ENCODE data around the gene DAZAP1.

DAZAP1 gene

GRCh38 chr19:1386945-1387683 is 20.3 kb upstream of the DAZAP1 start:
- ChIA-PET POLR2A (no interaction called here), CTCF (no interaction called here)
- H3K4me3 ChIP-seq (ENCODE audit: low read depth, low read length), result no peak overlapping the region
- no peak for TF ChIP-seq CTCF (IDR thresholded peaks at IDR 0.05; ENCODE audit: insufficient read depth, low read length, missing control alignments)
- no peak for DNase-seq (ENCODE audit: low read depth, low spot score)

DNA sequence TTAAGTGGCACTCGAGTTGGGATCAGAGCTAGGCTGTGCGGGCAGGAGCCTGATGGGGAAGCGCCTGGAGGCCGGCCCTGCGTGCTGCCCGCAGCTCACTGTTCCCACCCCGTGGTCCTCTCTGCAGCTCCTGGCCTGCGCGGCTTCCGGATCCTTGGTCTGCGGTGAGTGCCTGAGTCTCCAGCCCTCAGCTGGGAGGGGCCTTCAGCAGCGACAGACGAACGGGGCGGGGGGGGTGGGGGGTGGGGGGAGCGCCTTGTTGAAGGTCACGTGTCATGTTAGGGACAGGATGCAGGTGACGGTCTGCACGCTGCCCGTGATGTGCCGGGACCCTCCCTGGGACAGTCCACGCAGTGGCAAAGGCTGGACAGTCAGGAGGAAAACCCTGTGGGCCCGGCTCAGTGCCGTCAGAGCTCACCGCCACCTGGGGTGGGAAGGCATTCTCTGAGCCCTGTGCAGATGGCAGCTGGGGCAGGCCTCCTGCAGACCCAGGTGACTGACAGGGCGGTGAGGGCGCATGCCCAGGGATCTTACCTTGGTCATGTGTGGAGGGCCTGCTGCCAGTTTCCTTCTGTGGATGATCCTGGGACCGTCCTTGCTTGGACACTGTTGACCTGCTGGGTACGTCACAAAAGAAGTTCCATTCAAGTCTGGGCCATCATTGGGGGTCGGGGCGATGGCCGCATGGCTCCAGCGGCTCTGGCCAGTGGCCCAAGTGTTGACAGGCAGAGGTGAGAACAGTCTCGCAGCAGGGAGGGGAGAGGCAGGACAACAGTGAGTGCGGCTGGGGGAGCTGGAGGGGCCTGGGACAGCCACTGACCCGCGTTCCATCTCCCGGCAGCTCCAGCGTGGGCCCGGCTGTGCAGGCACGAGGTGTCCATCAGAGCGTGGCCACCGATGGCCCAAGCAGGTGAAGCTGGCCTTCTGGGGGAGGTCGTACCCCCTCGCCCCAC is 19.4 kb upstream of the DAZAP1 start:
- no peak overlapping the region for H3K4me3 ChIP-seq (ENCODE audit: low read depth, low read length)
- ChIA-PET CTCF (interaction anchor here (1.1 kb wide), 1 partner anchor 13 kb away, joined by 3 read pairs; no protein-coding TSS in a partner anchor), POLR2A (no interaction called here)
- no peak for DNase-seq (ENCODE audit: low read depth, low spot score)
- TF ChIP-seq CTCF (IDR thresholded peaks at IDR 0.05; ENCODE audit: insufficient read depth, low read length, missing control alignments), result no peak

- POLR2A ChIA-PET, result no interaction called here
- DNase-seq (ENCODE audit: low read depth, low spot score), result no peak
- H3K4me3 ChIP-seq (ENCODE audit: low read depth, low read length), result no peak overlapping the region
- CTCF ChIA-PET, result interaction anchor here (1.1 kb wide), 1 partner anchor 12 kb away, joined by 3 read pairs; no protein-coding TSS in a partner anchor
- TF ChIP-seq CTCF (IDR thresholded peaks at IDR 0.05; ENCODE audit: insufficient read depth, low read length, missing control alignments), result no peak
Measured at GRCh38 chr19:1388637-1389026, 18.8 kb upstream of the DAZAP1 start.

GRCh38 chr19:1389033-1389940 is 18.1 kb upstream of the DAZAP1 start:
- POLR2A ChIA-PET, result no interaction called here
- no peak for DNase-seq (ENCODE audit: low read depth, low spot score)
- no peak for TF ChIP-seq CTCF (IDR thresholded peaks at IDR 0.05; ENCODE audit: insufficient read depth, low read length, missing control alignments)
- H3K4me3 ChIP-seq (ENCODE audit: low read depth, low read length), result no peak overlapping the region
- CTCF ChIA-PET, result interaction anchor here (1.1 kb wide), 1 partner anchor 11 kb away, joined by 3 read pairs; no protein-coding TSS in a partner anchor

GRCh38 chr19:1390890-1391423 is 16.4 kb upstream of the DAZAP1 start:
- ChIA-PET POLR2A (no interaction called here), CTCF (interaction anchor here (0.7 kb wide), 1 partner anchor 24 kb away, joined by 3 read pairs; no protein-coding TSS in a partner anchor)
- TF ChIP-seq CTCF (IDR thresholded peaks at IDR 0.05; ENCODE audit: insufficient read depth, low read length, missing control alignments), result no peak
- no peak overlapping the region for H3K4me3 ChIP-seq (ENCODE audit: low read depth, low read length)
- no peak for DNase-seq (ENCODE audit: low read depth, low spot score)
